ENCODE measurements around the gene ZC3H6.
"Not testable (repeated sequence)": the region's sequence is repeated elsewhere in the genome, so short reads cannot be mapped to it uniquely, and the experiment has no call there.

Gene ZC3H6

GRCh38 chr2:112340475-112341267 lies 65.3 kb downstream of the ZC3H6 start:
- no peak for DNase-seq

GRCh38 chr2:112342067-112342550 lies 66.7 kb downstream of the ZC3H6 start:
- DNase-seq = no peak

GRCh38 chr2:112343827-112344585 lies 68.6 kb downstream of the ZC3H6 start:
- no peak for DNase-seq

GRCh38 chr2:112345030-112346027 lies 69.9 kb downstream of the ZC3H6 start:
- DNase-seq = no peak

GRCh38 chr2:112352292-112352691 lies 76.9 kb downstream of the ZC3H6 start:
- DNase-seq = not testable (repeated sequence)

GRCh38 chr2:112352809-112353603 lies 77.6 kb downstream of the ZC3H6 start:
- DNase-seq = not testable (repeated sequence)

- DNase-seq = not testable (repeated sequence)
These were observed 78.9 kb downstream of the ZC3H6 start for GRCh38 chr2:112354335-112354734.

- not testable (repeated sequence) for DNase-seq
These were observed 84.7 kb downstream of the ZC3H6 start for GRCh38 chr2:112360055-112360454.
